Breast epithelium (tissue), 3 donors: ENCODE measurements around the gene COL23A1.

Experiments
- POLR2A ChIP-seq: fragments of 450-650 bp; IDR thresholded peaks from one replicate; pipeline ENCODE4 v1.6.1; 2016; ENCODE audit warnings: antibody characterized with exemption, mild to moderate bottlenecking, moderate library complexity
- TF ChIP-seq, protein P1 (sequence below), 3 donors: fragments of 450-650 bp; IDR thresholded peaks; one replicate each; pipeline ENCODE4 v1.5.1; 2016 to 2017; ENCODE audit warnings: antibody characterized with exemption in 3 of 3, mild to moderate bottlenecking in 3 of 3, moderate library complexity in 3 of 3

DNA sequence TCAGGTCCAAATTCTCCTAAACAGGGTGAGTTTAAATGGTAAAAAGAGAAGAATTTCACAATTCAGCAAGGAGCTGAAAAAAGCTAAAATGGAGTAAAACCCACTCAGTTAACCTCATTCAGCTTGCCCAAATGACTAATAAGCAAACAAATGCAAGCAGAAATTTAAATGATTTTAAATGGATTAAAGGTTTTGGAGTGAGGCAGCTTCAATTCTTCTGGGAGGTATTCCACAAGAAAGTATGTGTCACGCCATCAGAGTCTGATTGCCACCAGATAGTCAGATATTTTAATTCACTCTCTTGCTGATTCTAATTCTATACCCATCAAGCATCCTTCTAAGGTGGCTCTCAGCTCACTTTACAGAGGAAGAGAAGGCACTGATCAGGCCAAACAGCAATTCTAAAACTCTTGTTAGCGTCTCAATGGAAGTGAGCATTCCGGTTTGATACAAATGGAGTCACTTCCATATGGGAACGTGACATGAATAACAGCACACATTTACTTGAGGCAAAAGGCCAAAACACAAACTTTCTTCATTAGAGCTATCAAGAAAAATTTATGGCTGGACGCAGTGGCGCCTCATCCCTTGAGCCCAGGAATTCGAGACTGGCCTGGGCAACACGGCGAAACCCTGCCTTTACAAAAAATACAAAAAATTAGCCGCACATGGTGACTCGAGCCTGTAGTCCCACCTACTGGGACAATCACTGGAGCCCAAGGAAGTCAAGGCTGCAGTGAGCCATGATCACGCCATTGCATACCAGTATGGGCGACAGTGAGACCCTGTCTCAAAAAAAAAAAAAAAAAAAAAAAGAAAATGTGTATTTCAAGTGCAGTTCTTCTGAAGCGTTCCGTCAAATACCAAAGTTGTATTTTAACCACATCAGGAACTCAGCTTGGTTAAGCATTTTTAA lies 34.7 kb upstream of the COL23A1 start:
- TF ChIP-seq, protein P1, sequence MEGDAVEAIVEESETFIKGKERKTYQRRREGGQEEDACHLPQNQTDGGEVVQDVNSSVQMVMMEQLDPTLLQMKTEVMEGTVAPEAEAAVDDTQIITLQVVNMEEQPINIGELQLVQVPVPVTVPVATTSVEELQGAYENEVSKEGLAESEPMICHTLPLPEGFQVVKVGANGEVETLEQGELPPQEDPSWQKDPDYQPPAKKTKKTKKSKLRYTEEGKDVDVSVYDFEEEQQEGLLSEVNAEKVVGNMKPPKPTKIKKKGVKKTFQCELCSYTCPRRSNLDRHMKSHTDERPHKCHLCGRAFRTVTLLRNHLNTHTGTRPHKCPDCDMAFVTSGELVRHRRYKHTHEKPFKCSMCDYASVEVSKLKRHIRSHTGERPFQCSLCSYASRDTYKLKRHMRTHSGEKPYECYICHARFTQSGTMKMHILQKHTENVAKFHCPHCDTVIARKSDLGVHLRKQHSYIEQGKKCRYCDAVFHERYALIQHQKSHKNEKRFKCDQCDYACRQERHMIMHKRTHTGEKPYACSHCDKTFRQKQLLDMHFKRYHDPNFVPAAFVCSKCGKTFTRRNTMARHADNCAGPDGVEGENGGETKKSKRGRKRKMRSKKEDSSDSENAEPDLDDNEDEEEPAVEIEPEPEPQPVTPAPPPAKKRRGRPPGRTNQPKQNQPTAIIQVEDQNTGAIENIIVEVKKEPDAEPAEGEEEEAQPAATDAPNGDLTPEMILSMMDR (IDR thresholded peaks at IDR 0.05) = no peak
- no peak for TF ChIP-seq POLR2A
